ENCODE results near the gene NPLOC4.

The NPLOC4 gene

GRCh38 chr17:81542431-81543338 is 94.2 kb downstream of the NPLOC4 start:
- in situ Hi-C loops (cut with HindIII; ENCODE audit: low pct_ligation_motif_present, low pct_unique_long_range_greater_than_20kb, low sequenced_read_pairs): no loop called here
- DNase-seq: no peak

- in situ Hi-C loops (cut with HindIII; ENCODE audit: low pct_ligation_motif_present, low pct_unique_long_range_greater_than_20kb, low sequenced_read_pairs): no loop called here
- DNase-seq: no peak
Measured at GRCh38 chr17:81541123-81541522, 95.8 kb downstream of the NPLOC4 start.

- no peak for DNase-seq
- in situ Hi-C loops (cut with HindIII; ENCODE audit: low pct_ligation_motif_present, low pct_unique_long_range_greater_than_20kb, low sequenced_read_pairs): no loop called here
Measured at GRCh38 chr17:81540676-81541027, 96.3 kb downstream of the NPLOC4 start.

DNA sequence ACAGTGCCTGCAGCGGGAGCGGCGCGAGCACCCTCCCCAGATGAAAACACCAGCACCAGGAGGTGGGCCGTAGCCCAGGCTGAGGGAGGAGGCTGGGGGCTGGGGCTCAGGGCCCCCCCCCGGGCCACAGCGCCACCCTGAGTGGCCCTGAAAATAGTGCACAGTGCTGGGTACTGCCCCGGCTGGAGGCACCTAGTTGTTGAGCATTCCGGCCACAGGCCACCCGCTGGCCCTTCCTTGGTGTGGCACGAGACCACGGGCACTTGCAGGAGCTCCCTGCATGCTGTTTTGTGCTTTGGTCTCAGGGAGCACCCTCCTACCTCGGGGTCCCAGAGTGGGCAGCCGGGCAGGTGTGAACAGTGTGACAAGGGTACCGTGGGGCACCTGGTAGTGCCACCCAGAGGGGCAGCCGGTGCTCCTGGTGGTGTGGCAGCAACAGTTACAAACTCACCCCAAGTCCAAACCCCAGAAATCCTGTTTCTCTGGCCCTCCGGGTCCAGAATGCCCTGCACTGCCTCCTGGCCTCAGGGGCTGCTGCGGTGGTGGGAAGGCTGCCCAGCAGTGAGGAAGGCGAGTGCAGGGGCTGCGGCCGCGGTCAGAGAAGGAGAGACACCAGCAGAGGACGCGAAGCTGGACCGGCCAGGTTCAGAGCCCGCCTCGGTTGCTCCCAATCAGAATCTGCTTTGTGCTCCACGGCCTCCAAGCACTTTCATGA is 96.8 kb downstream of the NPLOC4 start:
- in situ Hi-C loops (cut with HindIII; ENCODE audit: low pct_ligation_motif_present, low pct_unique_long_range_greater_than_20kb, low sequenced_read_pairs): no loop called here
- no peak for DNase-seq

- DNase-seq: no peak
Measured at GRCh38 chr17:81539571-81539900, 97.4 kb downstream of the NPLOC4 start.

DNA sequence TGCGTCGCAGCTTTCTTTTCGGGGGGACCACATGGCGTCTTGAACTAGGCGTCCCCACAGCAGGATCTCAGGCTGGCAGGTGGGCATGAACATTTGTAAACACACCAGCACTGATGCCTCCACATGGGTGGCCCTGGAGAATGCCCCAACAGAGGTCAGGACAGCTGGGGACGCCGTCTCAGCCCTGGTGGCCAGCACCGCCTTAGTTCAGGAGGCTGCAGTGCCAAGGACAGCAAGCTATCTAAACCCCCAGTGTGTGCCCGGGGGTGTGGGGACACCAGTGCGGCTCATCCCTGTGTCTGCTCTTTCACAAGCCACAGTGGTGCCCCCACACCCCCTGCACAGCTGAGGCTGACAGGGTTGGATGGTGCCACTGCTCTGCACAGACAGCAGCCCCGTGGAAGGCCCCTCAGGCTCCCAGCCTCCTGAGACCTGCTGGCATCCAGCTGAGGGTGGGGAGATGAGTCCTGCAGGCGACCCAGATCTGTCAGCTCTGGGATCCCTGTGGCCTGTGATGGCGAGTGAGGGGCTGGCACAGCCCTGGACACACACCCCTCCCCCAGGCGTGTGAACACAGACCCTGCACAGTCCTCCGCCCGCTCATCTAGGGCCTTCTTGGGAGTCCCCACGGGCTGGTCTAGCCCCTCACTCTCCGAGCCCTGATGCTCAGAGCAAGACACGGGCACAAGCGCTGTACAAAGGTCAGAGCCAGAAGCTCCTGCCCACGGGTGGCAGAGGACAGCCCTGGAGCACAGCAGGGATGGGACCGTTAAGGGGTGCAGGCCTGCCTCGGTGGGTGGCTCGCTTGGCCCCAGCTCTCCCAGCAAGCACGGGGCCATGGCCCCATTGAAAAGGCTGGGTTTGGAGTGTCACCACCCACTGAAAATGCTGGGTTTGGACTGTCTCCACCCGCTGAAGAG is 98.0 kb downstream of the NPLOC4 start:
- no peak for DNase-seq
- in situ Hi-C loops (cut with HindIII; ENCODE audit: low pct_ligation_motif_present, low pct_unique_long_range_greater_than_20kb, low sequenced_read_pairs): no loop called here

More at GRCh38 chr17:81539571-81539900, 97.4 kb downstream of the NPLOC4 start:
- in situ Hi-C loops (cut with HindIII; ENCODE audit: low pct_ligation_motif_present, low pct_unique_long_range_greater_than_20kb, low sequenced_read_pairs): no loop called here

- in situ Hi-C loops (cut with HindIII; ENCODE audit: low pct_ligation_motif_present, low pct_unique_long_range_greater_than_20kb, low sequenced_read_pairs): no loop called here
- DNase-seq: no peak
Measured at GRCh38 chr17:81537856-81538555, 98.9 kb downstream of the NPLOC4 start.

GRCh38 chr17:81537343-81537855 is 99.5 kb downstream of the NPLOC4 start:
- DNase-seq: peak; percentile 36
- in situ Hi-C loops (cut with HindIII; ENCODE audit: low pct_ligation_motif_present, low pct_unique_long_range_greater_than_20kb, low sequenced_read_pairs): no loop called here

- DNase-seq: no peak
- in situ Hi-C loops (cut with HindIII; ENCODE audit: low pct_ligation_motif_present, low pct_unique_long_range_greater_than_20kb, low sequenced_read_pairs): no loop called here
Measured at GRCh38 chr17:81536299-81537290, 100.3 kb downstream of the NPLOC4 start.

- DNase-seq: no peak
- in situ Hi-C loops (cut with HindIII; ENCODE audit: low pct_ligation_motif_present, low pct_unique_long_range_greater_than_20kb, low sequenced_read_pairs): no loop called here
Measured at GRCh38 chr17:81535480-81536298, 101.2 kb downstream of the NPLOC4 start.

GRCh38 chr17:81535007-81535328 is 101.9 kb downstream of the NPLOC4 start:
- in situ Hi-C loops (cut with HindIII; ENCODE audit: low pct_ligation_motif_present, low pct_unique_long_range_greater_than_20kb, low sequenced_read_pairs): no loop called here
- DNase-seq: no peak

- peak; percentile 29 for DNase-seq
- in situ Hi-C loops (cut with HindIII; ENCODE audit: low pct_ligation_motif_present, low pct_unique_long_range_greater_than_20kb, low sequenced_read_pairs): no loop called here
Measured at GRCh38 chr17:81534157-81535006, 102.5 kb downstream of the NPLOC4 start.

GRCh38 chr17:81533339-81534141 is 103.4 kb downstream of the NPLOC4 start:
- no peak for DNase-seq
- in situ Hi-C loops (cut with HindIII; ENCODE audit: low pct_ligation_motif_present, low pct_unique_long_range_greater_than_20kb, low sequenced_read_pairs): no loop called here

GRCh38 chr17:81532490-81533287 is 104.2 kb downstream of the NPLOC4 start:
- in situ Hi-C loops (cut with HindIII; ENCODE audit: low pct_ligation_motif_present, low pct_unique_long_range_greater_than_20kb, low sequenced_read_pairs): no loop called here
- no peak for DNase-seq

Measured in ACHN (cell line).